ENCODE results near the gene PRAMEF1.
"Not testable (repeated sequence)": the region's sequence is repeated elsewhere in the genome, so short reads cannot be mapped to it uniquely, and the experiment has no call there.

The PRAMEF1 gene

DNA sequence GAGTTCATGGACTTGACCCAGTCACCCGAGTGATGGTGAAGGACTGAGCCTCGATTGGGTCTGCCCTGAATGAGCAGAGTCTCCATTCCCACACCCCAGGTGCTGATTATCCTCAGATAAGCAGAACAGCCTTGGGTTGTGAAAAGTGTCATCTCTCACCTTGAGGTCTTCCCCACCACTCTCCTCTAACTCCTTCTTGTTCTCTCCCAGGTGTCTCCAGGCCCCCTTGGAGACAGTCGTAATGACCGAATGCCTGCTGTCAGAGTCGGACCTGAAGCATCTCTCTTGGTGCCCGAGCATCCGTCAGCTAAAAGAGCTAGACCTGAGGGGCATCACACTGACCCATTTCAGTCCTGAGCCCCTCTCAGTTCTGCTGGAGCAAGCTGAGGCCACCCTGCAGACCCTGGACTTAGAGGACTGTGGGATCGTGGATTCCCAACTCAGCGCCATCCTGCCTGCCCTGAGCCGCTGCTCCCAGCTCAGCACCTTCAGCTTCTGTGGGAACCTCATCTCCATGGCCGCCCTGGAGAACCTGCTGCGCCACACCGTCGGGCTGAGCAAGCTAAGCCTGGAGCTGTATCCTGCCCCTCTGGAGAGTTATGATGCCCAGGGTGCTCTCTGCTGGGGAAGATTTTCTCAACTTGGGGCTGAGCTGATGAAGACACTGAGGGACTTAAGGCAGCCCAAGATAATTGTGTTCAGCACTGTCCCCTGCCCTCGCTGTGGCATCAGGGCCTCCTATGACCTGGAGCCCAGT is 14.2 kb upstream of the PRAMEF1 start:
- no peak for DNase-seq

- no peak for DNase-seq
These were observed 13.1 kb upstream of the PRAMEF1 start for GRCh38 chr1:12778061-12778460.

GRCh38 chr1:12778907-12779306 is 12.3 kb upstream of the PRAMEF1 start:
- no peak for DNase-seq

DNA sequence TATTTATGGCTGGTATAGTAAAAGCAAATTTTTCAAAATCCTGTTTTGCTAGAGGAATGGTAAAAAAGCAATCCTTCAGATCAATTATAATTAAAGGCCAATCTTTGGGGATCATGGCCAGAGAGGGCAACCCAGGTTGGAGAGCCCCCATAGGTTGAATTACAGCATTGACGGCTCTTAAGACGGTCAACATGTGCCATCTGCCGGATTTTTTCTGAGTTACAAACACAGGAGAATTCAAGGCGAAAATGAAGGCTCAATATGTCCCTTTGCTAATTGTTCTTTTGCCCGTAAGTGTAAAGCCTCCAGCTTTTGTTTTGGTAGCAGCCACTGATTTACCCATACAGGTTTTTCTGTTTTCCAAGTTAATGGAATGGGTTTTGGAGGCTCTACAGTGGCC is 9.7 kb upstream of the PRAMEF1 start:
- DNase-seq, result not testable (repeated sequence)

GRCh38 chr1:12783783-12784182 is 7.4 kb upstream of the PRAMEF1 start:
- not testable (repeated sequence) for DNase-seq

DNA sequence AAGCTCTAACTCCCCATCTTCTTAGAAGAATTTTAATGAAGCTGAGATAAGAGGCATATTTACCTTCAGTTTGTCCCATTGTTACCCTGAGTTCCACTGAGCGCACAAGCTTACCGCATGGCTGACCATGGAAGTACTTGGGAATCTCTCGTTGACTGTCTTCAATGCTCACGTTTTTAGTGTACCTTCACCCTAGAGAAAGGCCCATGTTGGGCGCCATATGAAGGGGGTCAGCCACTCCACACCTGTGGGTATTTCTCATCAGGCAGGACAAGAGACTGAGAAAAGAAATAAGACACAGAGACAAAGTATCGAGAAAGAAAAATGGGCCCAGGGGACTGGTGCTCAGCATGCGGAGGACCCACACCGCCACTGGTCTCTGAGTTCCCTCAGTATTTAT is 6.5 kb upstream of the PRAMEF1 start:
- DNase-seq, result not testable (repeated sequence)

- DNase-seq, result no peak
These were observed 7.7 kb downstream of the PRAMEF1 start for GRCh38 chr1:12798911-12799310.

DNA sequence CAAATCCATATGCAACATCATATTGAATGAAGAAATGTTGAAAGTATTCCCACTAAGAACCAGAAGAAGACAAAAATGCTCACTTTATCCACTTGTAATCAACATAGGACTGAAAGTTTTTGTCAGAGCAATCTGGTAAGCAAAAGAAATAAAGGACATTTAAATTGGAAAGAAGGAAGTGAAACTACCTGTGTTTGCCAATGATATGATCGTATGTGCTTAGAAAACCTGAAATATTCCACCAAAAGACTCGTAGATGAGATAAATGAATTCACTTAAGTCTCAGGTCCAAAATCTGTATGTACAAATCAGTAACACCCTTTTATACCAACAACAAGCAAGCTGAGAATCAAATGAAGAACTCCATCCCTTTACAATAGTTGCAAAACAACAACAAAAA is 8.5 kb downstream of the PRAMEF1 start:
- DNase-seq, result no peak

DNA sequence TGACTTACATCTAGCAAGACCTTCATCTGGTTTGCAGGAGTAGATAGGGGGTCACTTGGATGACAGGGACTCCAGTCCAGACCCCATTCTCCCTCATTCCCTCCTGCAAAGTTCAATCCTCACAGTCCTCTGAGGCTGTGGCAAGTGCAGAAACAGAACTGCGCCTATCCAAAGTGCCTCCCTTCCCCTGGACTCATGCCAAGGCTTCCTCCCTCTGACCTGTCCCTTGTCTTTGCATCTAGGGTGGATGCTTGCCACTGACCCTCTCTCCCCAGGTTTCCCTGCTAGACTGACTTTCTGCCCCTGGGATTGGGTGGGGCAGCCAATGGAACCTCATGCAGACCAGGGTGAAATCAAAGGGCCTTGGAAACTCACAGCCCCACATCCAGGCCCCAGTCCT is 18.7 kb downstream of the PRAMEF1 start:
- no peak for DNase-seq

DNA sequence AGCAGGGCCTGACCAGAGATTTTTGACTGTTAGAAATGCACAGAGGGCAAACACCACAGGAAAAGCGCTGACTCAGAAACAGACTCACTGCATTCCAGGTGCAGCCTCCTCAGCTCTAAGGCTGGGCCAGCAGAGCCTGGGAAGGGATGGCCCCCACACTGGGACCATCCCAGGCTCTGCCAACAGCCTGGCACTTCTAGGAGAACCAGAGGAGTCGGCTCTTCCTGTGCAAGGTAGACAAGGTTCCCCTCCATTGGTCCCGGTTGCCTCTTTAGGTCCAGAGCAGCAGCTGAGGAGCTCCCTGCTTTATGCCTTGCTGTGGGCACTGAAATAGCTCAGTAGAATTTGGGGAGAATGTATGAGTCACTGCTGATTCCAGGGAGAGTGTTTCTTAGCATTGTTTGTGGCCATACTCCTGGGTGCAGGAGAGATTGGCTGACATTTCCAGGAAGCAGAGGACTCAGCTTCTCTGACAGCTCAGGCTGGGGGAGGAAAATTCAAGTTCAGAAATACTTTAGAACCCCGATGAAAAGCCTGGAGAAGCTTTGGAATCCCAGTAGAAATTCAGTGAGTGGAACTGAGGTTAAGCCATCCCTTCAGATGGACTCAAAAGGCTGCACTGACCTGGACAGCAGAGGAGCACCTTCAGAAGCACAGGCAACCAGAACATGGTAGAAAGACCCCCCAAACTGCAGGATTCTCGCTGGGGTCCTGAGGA is 19.7 kb downstream of the PRAMEF1 start:
- DNase-seq, result no peak

GRCh38 chr1:12811409-12811784 is 20.2 kb downstream of the PRAMEF1 start:
- DNase-seq, result no peak

DNA sequence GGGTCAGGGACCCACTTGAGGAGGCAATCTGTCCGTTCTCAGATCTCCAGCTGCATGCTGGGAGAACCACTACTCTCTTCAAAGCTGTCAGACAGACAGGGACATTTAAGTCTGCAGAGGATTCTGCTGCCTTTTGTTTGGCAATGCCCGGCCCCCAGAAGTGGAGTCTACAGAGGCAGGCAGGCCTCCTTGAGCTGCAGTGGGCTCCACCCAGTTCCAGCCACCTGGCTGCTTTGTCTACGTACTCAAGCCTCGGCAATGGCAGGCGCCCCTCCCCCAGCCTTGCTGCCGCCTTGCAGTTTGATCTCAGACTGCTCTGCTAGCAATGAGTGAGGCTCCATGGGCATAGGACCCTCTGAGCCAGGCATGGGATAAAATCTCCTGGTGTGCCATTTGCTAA is 27.9 kb downstream of the PRAMEF1 start:
- not testable (repeated sequence) for DNase-seq

- not testable (repeated sequence) for DNase-seq
These were observed 40.1 kb downstream of the PRAMEF1 start, which contains the start of gene PRAMEF11 for GRCh38 chr1:12831310-12831709. PRAMEF11 (minus strand) TSS chr1:12831410; CDS start chr1:12828789, 2,621 bp downstream.

- DNase-seq, result not testable (repeated sequence)
These were observed 42.1 kb downstream of the PRAMEF1 start for GRCh38 chr1:12833251-12833650.

Measured in NCI-H774 (cell line).